T-cell (primary cell): Measurements from ENCODE around the gene GPS1. TPM values are rescaled to one million over a fixed set of nuclear protein-coding genes. Genes with fewer than 3 reads are reported as not detected.

Experiments used
- ATAC-seq, 4 experiments: fragments of 200-7000 bp in 3 of 4; fragments of 150-1000 bp in 1 of 4; cut with Tn5 transposase; replicated peaks in 1 of 4; 1 replicate in 3 of 4; 2 replicates in 1 of 4; pipeline ENCODE4 v1.10.0; 2021; ENCODE audit warnings: moderate library complexity in 3 of 4, mild to moderate bottlenecking in 2 of 4, moderate number of reproducible peaks in 1 of 4
- CTCF ChIA-PET, 2 donors: fragments of 300-600 bp; sonication (Branson Sonifier 250); formaldehyde crosslinking; loops; one replicate each; lab custom pipeline; 2022; ENCODE audit warnings: antibody characterized with exemption in 2 of 2; lab: Charles Lee
- POLR2A ChIA-PET, 2 donors: fragments of 300-600 bp; sonication (Branson Sonifier 250); formaldehyde crosslinking; loops; one replicate each; lab custom pipeline; 2022; ENCODE audit warnings: antibody characterized with exemption in 2 of 2; lab: Charles Lee
- DNase-seq, 35 experiments: peaks; one replicate each; pipeline versions ENCODE4 v3.0.0 to v3.0.0-alpha.2; 2013 to 2023
- H3K27ac ChIP-seq: one replicate; pipeline ENCODE4 v1.5.1; 2013; ENCODE audit warnings: low read length
- H3K27me3 ChIP-seq, 2 experiments: replicated peaks in 1 of 2; 1 replicate in 1 of 2; 2 replicates in 1 of 2; pipeline versions ENCODE4 v1.6.1 to v1.7.0; 2013; ENCODE audit warnings: low read length in 1 of 2, mixed read lengths in 1 of 2; ENCODE audit not compliant: control insufficient read depth in 2 of 2, insufficient read depth in 2 of 2; ENCODE audit errors: extremely low read depth in 1 of 2
- H3K36me3 ChIP-seq, 2 donors: 1 replicate in 1 of 2; 2 replicates in 1 of 2; pipeline versions ENCODE4 v1.6.1 to v1.7.0; 2013; ENCODE audit warnings: low read length in 1 of 2; ENCODE audit not compliant: control insufficient read depth in 2 of 2, insufficient read depth in 1 of 2; ENCODE audit errors: extremely low read depth in 1 of 2
- H3K4me1 ChIP-seq, 2 experiments: 1 replicate in 1 of 2; 2 replicates in 1 of 2; pipeline versions ENCODE4 v1.6.1 to v1.7.0; 2013; ENCODE audit warnings: low read length in 2 of 2, mixed read lengths in 1 of 2; ENCODE audit not compliant: insufficient read depth in 2 of 2, control insufficient read depth in 1 of 2; ENCODE audit errors: extremely low read depth in 1 of 2
- H3K4me3 ChIP-seq, 2 donors: 1 replicate in 1 of 2; 2 replicates in 1 of 2; pipeline versions ENCODE4 v1.5.1 to v1.7.0; 2013; ENCODE audit warnings: mild to moderate bottlenecking in 2 of 2, low read length in 1 of 2, moderate library complexity in 1 of 2; ENCODE audit not compliant: control insufficient read depth in 1 of 2; ENCODE audit errors: extremely low read depth in 1 of 2
- H3K9me3 ChIP-seq: 2 replicates; pipeline ENCODE4 v1.7.0; 2013
- H3K27ac Mint-ChIP-seq, 2 donors: one replicate each; pipeline ENCODE4 v1.8.0; 2020 to 2021; ENCODE audit warnings: mild to moderate bottlenecking in 2 of 2, mixed read lengths in 2 of 2
- H3K27me3 Mint-ChIP-seq, 2 donors: one replicate each; pipeline ENCODE4 v1.8.0; 2021 to 2022; ENCODE audit warnings: mixed read lengths in 2 of 2
- H3K36me3 Mint-ChIP-seq: one replicate; pipeline ENCODE4 v1.8.0; 2021; ENCODE audit warnings: mixed read lengths
- H3K4me1 Mint-ChIP-seq, 3 donors: one replicate each; pipeline ENCODE4 v1.8.0; 2020 to 2022; ENCODE audit warnings: mixed read lengths in 3 of 3, mild to moderate bottlenecking in 1 of 3
- H3K4me3 Mint-ChIP-seq, 3 donors: one replicate each; pipeline ENCODE4 v1.8.0; 2020 to 2022; ENCODE audit warnings: mild to moderate bottlenecking in 3 of 3, mixed read lengths in 3 of 3, moderate library complexity in 3 of 3
- H3K9me3 Mint-ChIP-seq, 3 donors: one replicate each; pipeline ENCODE4 v1.8.0; 2020 to 2022; ENCODE audit warnings: mixed read lengths in 3 of 3
- WGBS: methylation state at CpG from one replicate; pipeline ENCODE4 v1.1.5; 2013; ENCODE audit warnings: missing lambda C conversion rate; ENCODE audit not compliant: insufficient coverage; 5-methylcytosine and 5-hydroxymethylcytosine counted together
- total RNA-seq, 35 experiments: library from RNA in 6 of 35; stranded (reverse) in 6 of 35; fragments of 120-200 nt in 1 of 35; gene quantifications; one replicate each; pipeline versions ENCODE4 v1.2.1 to v1.2.4 and lab custom pipeline; 2013 to 2026

The GPS1 gene
- total RNA-seq, 5 donors from 2014 or later (not counting 1 experiment from before 2014, with no cell fraction given), result 75.3 to 117 (median 98.0) TPM

GRCh38 chr17:82011617-82012187 lies 40.0 kb upstream of the GPS1 start:
- Histone ChIP-seq H3K36me3 (peaks cover 0 to 4% of the 10 kb centered on the region in 2 donors), H3K27me3 (no peaks in the 10 kb centered on the region), H3K27ac (no peak overlapping the region), H3K4me1 (no peaks in the 10 kb centered on the region), H3K9me3 (no peaks in the 10 kb centered on the region), H3K4me3 (no peak overlapping the region)
- H3K9me3 Mint-ChIP-seq, result no peaks in the 10 kb centered on the region
- 91% methylated on average over 14 of the region's 19 CpGs for WGBS
- POLR2A ChIA-PET, result no interaction called here
- no peaks in the 10 kb centered on the region for H3K4me1 Mint-ChIP-seq
- DNase-seq (no peak), ATAC-seq (no peak)
- CTCF ChIA-PET, result no interaction called here
- no peak overlapping the region for H3K4me3 Mint-ChIP-seq
- H3K27me3 Mint-ChIP-seq, result no peaks in the 10 kb centered on the region
- H3K36me3 Mint-ChIP-seq, result no peaks in the 10 kb centered on the region
- no peak overlapping the region for H3K27ac Mint-ChIP-seq

- no peak overlapping the region for H3K4me3 ChIP-seq
- ATAC-seq (no peak), DNase-seq (no peak)
- H3K4me1 ChIP-seq, result no peaks in the 10 kb centered on the region
- H3K27ac ChIP-seq, result no peak overlapping the region
- Mint-ChIP-seq H3K9me3 (no peaks in the 10 kb centered on the region), H3K27me3 (no peaks in the 10 kb centered on the region), H3K36me3 (no peaks in the 10 kb centered on the region), H3K27ac (no peak overlapping the region), H3K4me1 (no peaks in the 10 kb centered on the region), H3K4me3 (no peak overlapping the region)
- WGBS, result 86% methylated on average over 19 of the region's 20 CpGs
- H3K36me3 ChIP-seq, result peaks cover 0 to 4% of the 10 kb centered on the region in 2 donors
- no peaks in the 10 kb centered on the region for H3K27me3 ChIP-seq
- H3K9me3 ChIP-seq, result no peaks in the 10 kb centered on the region
- ChIA-PET POLR2A (no interaction called here), CTCF (no interaction called here)
Observed at GRCh38 chr17:82012261-82012639, 39.4 kb upstream of the GPS1 start.

- no peak for ATAC-seq
- no peak overlapping the region for H3K27ac ChIP-seq
- no peaks in the 10 kb centered on the region for H3K27me3 Mint-ChIP-seq
- no peaks in the 10 kb centered on the region for H3K9me3 Mint-ChIP-seq
- H3K4me3 ChIP-seq, result no peak overlapping the region
- H3K27me3 ChIP-seq, result no peaks in the 10 kb centered on the region
- H3K4me1 Mint-ChIP-seq, result no peaks in the 10 kb centered on the region
- no peak overlapping the region for H3K4me3 Mint-ChIP-seq
- no peak overlapping the region for H3K27ac Mint-ChIP-seq
- POLR2A ChIA-PET, result no interaction called here
- CTCF ChIA-PET, result no interaction called here
- H3K4me1 ChIP-seq, result no peaks in the 10 kb centered on the region
- H3K36me3 Mint-ChIP-seq, result no peaks in the 10 kb centered on the region
- no peaks in the 10 kb centered on the region for H3K9me3 ChIP-seq
- no peak for DNase-seq
- H3K36me3 ChIP-seq, result peaks cover 0 to 4% of the 10 kb centered on the region in 2 donors
- 93% methylated on average over 5 of the region's 19 CpGs for WGBS
Observed at GRCh38 chr17:82012640-82013295, 38.9 kb upstream of the GPS1 start.

- Histone ChIP-seq H3K36me3 (peaks cover 0 to 4% of the 10 kb centered on the region in 2 donors), H3K4me1 (no peaks in the 10 kb centered on the region), H3K9me3 (no peaks in the 10 kb centered on the region), H3K27me3 (no peaks in the 10 kb centered on the region), H3K4me3 (no peak overlapping the region), H3K27ac (no peak overlapping the region)
- H3K27me3 Mint-ChIP-seq, result no peaks in the 10 kb centered on the region
- 78% methylated on average over 22 of the region's 22 CpGs for WGBS
- no peak overlapping the region for H3K4me3 Mint-ChIP-seq
- ChIA-PET POLR2A (no interaction called here), CTCF (no interaction called here)
- no peak for DNase-seq
- no peak overlapping the region for H3K27ac Mint-ChIP-seq
- H3K36me3 Mint-ChIP-seq, result no peaks in the 10 kb centered on the region
- no peak for ATAC-seq
- H3K9me3 Mint-ChIP-seq, result no peaks in the 10 kb centered on the region
- no peaks in the 10 kb centered on the region for H3K4me1 Mint-ChIP-seq
Observed at GRCh38 chr17:82013341-82013740, 38.4 kb upstream of the GPS1 start.

GRCh38 chr17:82013772-82014321 lies 37.9 kb upstream of the GPS1 start:
- Histone ChIP-seq H3K36me3 (peaks cover 0 to 4% of the 10 kb centered on the region in 2 donors), H3K4me3 (no peak overlapping the region), H3K4me1 (no peaks in the 10 kb centered on the region), H3K27me3 (no peaks in the 10 kb centered on the region), H3K9me3 (no peaks in the 10 kb centered on the region), H3K27ac (no peak overlapping the region)
- H3K9me3 Mint-ChIP-seq, result no peaks in the 10 kb centered on the region
- ChIA-PET CTCF (no interaction called here), POLR2A (no interaction called here)
- ATAC-seq, result no peak
- H3K4me1 Mint-ChIP-seq, result no peaks in the 10 kb centered on the region
- no peaks in the 10 kb centered on the region for H3K27me3 Mint-ChIP-seq
- DNase-seq, result no peak
- no peak overlapping the region for H3K27ac Mint-ChIP-seq
- H3K4me3 Mint-ChIP-seq, result no peak overlapping the region
- WGBS, result 93% methylated on average over 16 of the region's 16 CpGs
- no peaks in the 10 kb centered on the region for H3K36me3 Mint-ChIP-seq

GRCh38 chr17:82014432-82014831 lies 37.3 kb upstream of the GPS1 start:
- Mint-ChIP-seq H3K4me3 (no peak overlapping the region), H3K9me3 (no peaks in the 10 kb centered on the region), H3K4me1 (peaks cover 0 to 2% (median 0%) of the 10 kb centered on the region in 3 donors), H3K27me3 (no peaks in the 10 kb centered on the region), H3K27ac (no peak overlapping the region), H3K36me3 (no peaks in the 10 kb centered on the region)
- ATAC-seq (no peak), DNase-seq (no peak)
- Histone ChIP-seq H3K27me3 (no peaks in the 10 kb centered on the region), H3K27ac (no peak overlapping the region), H3K36me3 (peaks cover 4 to 5% of the 10 kb centered on the region in 2 donors), H3K4me1 (no peaks in the 10 kb centered on the region), H3K4me3 (no peak overlapping the region), H3K9me3 (no peaks in the 10 kb centered on the region)
- CTCF ChIA-PET, result no interaction called here
- POLR2A ChIA-PET, result no interaction called here
- WGBS, result 84% methylated on average over 21 of the region's 23 CpGs
